Measurements from ENCODE around the gene ACAP2.

Gene ACAP2

GRCh38 chr3:195260280-195260905 is 182.4 kb downstream of the ACAP2 start:
- DNase-seq (ENCODE audit: low read depth in 2 of 2): no peak

- DNase-seq (ENCODE audit: low read depth in 2 of 2): peak; percentile 89 to 91
These were observed 183.1 kb downstream of the ACAP2 start for GRCh38 chr3:195259475-195260279.

GRCh38 chr3:195259154-195259474 is 183.7 kb downstream of the ACAP2 start:
- DNase-seq (ENCODE audit: low read depth in 2 of 2): peak; percentile 69 to 71

GRCh38 chr3:195258449-195259153 is 184.2 kb downstream of the ACAP2 start:
- DNase-seq (ENCODE audit: low read depth in 2 of 2): no peak

- no peak for DNase-seq (ENCODE audit: low read depth in 2 of 2)
These were observed 185.1 kb downstream of the ACAP2 start for GRCh38 chr3:195257454-195258448.

GRCh38 chr3:195256639-195257453 is 186.0 kb downstream of the ACAP2 start:
- DNase-seq (ENCODE audit: low read depth in 2 of 2): no peak

GRCh38 chr3:195255571-195256501 is 187.0 kb downstream of the ACAP2 start:
- no peak for DNase-seq (ENCODE audit: low read depth in 2 of 2)

- DNase-seq (ENCODE audit: low read depth in 2 of 2): no peak
These were observed 187.7 kb downstream of the ACAP2 start for GRCh38 chr3:195255176-195255500.

GRCh38 chr3:195254454-195255175 is 188.2 kb downstream of the ACAP2 start:
- no peak for DNase-seq (ENCODE audit: low read depth in 2 of 2)

- DNase-seq (ENCODE audit: low read depth in 2 of 2): no peak
These were observed 188.8 kb downstream of the ACAP2 start for GRCh38 chr3:195253923-195254432.

GRCh38 chr3:195251336-195252065 is 191.3 kb downstream of the ACAP2 start:
- no peak for DNase-seq (ENCODE audit: low read depth in 2 of 2)

- DNase-seq (ENCODE audit: low read depth in 2 of 2): no peak
These were observed 192.2 kb downstream of the ACAP2 start for GRCh38 chr3:195250473-195251251.

- DNase-seq (ENCODE audit: low read depth in 2 of 2): no peak
These were observed 192.9 kb downstream of the ACAP2 start for GRCh38 chr3:195249858-195250464.

GRCh38 chr3:195249057-195249770 is 193.6 kb downstream of the ACAP2 start:
- no peak for DNase-seq (ENCODE audit: low read depth in 2 of 2)

- DNase-seq (ENCODE audit: low read depth in 2 of 2): no peak
These were observed 194.5 kb downstream of the ACAP2 start for GRCh38 chr3:195248281-195248680.

- DNase-seq (ENCODE audit: low read depth in 2 of 2): no peak
These were observed 195.0 kb downstream of the ACAP2 start for GRCh38 chr3:195247863-195248189.
